GM21723 (cell line): ENCODE measurements around the gene ZIC2.
"Not testable (repeated sequence)": the region's sequence is repeated elsewhere in the genome, so short reads cannot be mapped to it uniquely, and the experiment has no call there.

Experiments used
- ATAC-seq: cut with Tn5 transposase; IDR thresholded peaks from one replicate; pipeline ENCODE4 v1.9.1; 2021; ENCODE audit warnings: mild to moderate bottlenecking, moderate library complexity; ENCODE audit not compliant: unreplicated experiment

ZIC2 gene

DNA sequence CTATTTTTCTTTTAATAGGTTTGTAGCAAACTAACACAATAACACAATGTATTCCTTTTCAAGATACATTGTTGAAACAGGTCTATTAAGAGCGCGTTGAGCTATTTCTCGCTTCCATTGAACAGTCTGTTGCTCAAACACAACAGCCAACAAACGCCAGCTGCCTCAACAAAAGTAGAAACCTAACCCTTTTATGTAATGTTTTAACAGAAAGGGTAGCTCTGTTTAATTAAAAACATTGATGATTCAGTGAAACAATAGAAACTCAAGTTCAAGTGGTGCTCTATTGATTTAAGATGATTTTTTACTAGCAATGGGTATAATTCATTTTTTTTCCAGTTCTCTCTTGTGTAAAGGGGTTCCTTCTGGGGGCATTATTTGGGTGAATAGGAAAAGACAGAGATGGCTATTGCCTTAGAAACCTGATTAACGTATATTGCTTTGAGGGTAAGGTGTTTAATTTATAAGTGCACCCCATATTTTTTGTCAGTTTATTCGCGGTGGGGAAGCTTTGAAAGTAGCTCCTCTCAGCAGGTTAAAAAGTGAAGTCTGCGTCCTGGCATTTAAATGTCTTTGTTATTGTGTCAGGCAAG is 14.9 kb downstream of the ZIC2 start:
- no peak for ATAC-seq

DNA sequence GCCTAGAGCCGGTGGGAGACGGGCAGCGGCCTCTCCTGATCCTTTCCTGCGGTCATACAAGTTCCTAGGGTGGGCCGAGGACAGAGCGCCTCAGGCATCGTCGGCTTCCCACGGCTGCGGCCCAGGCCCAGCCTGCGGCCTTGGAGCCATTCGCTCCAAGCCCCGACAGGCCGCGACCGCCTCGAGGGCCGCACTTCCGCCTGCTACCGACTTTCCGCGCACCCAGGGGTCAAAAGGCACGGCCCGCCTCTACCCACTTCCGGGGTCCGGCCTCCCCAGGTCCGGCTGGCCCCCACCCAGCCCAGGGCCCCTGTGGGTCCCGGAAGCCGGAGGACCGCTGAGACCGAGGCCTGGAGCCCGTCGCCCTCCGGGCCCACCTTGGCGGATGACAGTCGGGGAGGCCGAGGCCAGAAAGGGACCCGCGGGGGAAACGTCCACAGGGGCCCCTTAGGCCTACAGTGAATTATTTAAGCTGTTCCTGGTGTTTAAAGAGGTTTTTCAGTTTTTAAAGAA is 16.2 kb downstream of the ZIC2 start:
- ATAC-seq, result no peak

DNA sequence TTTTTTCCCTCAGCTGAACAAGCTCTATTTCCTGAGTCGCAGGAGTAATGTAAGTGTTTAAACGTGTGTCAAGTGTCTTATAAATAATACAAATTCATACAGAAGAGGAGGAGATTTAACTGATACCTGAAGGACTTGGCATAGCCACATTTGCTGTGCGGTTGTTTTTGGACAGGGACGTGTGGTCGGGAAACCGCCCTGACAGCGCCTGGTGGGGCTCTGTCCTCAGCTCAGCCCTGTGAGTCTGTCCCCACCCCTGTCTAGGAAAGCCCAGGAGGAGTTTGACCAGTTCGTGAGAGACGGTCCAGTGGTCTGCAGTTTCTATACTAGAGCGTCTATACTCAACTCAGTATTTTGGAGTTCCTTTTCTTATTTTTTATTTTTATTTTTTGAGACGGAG is 16.7 kb downstream of the ZIC2 start:
- no peak for ATAC-seq

DNA sequence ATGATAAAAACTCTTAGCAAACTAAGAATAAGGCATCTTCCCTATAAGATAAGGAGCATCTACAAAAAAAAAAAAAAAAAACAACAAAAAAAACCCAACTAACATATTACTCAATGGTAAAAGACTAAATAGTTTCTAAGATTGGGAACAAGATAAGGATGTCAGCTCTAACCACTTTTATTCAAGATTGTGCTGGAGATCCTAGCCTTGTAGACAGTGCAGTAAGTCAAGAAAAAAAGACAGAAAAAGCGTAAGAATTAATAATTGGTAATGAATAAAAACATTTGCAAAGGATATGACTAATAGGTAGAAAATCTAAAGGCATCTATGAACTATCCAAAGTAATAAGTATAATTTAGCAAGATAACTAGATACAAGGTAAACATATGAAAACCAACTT is 33.0 kb downstream of the ZIC2 start:
- no peak for ATAC-seq

DNA sequence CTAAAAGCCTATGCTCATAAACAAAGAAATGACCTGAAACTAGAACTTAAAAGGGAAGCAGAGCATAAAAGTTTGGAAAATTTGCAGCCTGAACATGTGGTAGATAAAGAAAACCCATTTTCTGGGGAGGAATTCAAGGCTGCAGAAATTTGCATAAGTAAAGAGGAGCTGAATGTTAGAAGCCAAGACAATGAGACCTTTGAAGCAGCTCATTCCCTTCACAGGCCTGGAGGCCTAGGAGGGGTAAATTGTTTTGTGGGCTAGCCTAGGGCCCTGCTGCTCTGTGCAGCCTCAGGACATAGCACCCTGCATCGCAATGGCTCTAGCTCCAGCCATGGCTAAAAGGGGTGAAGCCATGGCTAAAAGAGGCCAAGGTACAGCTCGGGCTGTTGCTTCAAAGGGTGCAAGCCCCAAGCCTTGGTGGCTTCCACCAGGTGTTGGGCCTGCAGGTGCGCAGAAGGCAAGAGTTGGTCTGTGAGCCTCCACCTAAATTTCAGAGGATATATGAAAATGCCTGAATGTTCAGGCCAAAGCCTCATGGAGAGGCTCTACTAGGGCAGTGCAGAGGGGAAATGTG is 38.3 kb downstream of the ZIC2 start:
- ATAC-seq, result no peak

DNA sequence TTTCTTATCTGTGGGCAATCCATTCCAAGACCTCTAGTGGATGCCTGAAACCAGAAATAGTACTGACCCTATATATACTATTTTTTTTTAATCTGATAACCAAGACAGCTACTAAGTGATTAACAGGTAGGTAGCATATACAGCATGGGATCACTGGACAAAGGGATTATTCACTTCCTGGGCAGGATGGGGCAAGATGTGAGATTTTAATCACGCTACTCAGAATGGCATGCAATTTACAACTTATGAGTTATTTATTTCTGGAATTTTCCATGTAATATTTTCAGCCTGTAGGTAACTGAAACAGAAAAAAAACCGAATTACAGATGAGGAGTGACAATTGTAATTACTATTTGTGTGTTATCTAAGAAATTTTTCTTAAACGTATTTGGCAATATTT is 41.2 kb downstream of the ZIC2 start:
- no peak for ATAC-seq

DNA sequence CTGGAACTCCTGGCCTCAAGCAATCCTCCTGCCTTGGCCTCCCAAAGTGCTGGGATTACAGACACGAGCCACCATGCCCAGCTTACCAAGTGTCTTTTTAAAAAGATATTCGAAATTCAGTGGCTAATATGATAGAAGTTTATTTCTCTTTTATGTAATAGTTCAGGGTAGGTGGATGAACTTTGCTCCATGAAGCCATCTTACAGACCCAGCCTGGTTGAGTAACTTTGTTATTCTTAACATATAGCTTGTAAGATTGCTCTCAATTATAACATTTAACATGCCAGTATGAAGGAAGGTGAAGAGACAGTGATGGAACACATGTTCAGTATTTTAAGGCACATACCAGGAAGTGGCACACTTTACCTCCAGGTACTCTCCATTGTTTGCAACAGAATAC is 42.4 kb downstream of the ZIC2 start:
- no peak for ATAC-seq

DNA sequence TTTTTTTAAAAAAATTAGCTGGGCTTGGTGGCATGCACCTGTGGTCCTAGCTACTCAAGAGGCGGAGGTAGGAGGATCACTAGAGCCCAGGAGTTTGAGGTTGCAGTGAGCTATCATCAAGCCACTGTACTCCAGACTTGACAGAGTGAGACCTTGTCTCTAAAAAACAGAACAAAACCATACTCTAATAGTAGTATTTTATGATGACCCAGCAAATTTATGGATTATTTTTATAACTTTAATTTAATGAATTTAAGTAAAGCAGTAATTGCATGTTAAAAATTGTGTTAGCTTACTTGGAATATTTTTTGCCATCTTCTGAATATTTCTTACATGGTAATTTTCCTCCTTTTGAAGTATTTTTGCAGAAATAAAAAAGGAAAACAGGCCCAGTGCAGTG is 48.3 kb downstream of the ZIC2 start:
- ATAC-seq, result no peak

DNA sequence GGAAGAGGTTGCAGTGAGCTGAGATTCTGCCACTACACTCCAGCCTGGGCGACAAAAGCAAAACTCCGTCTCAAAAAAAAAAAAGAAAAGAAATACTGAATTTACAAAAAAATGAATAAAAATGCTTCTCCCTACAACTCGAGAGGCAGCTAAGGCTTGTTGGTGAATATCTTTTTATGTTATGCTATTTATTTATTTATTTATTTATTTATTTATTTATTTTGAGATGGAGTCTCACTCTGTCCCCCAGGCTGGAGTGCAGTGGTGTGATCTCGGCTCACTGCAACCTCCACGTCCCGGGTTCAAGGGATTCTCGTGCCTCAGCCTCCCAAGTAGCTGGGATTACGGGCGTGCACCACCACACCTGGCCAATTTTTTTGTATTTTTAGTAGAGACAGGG is 51.1 kb downstream of the ZIC2 start:
- ATAC-seq, result not testable (repeated sequence)

DNA sequence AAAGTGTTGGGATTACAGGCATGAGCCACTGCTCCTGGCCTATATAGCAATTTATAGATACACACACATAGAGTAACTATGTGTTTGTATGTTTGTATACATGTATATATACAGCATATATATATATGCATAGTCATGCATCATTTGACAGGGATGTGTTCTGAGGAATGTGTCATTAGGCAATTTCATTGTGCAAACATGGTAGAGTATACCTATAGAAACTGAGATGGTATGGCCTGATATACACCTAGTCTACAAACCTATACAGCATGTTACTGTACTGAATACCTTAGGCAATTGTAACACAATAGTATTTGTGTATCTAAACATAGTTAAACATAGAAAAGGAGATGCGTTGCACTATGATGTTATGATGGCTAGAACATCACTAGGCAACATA is 54.4 kb downstream of the ZIC2 start:
- no peak for ATAC-seq
